NB4 (cell line): Measurements from ENCODE around the gene CRADD.
"Not testable (repeated sequence)": the region's sequence is repeated elsewhere in the genome, so short reads cannot be mapped to it uniquely, and the experiment has no call there.

ENCODE experiments used
- DNase-seq: peaks from one replicate; pipeline ENCODE4 v3.0.0; 2010; ENCODE audit warnings: low read depth
- H3K4me3 ChIP-seq: one replicate; pipeline ENCODE4 v1.5.1; 2011; ENCODE audit warnings: mild to moderate bottlenecking, low read depth, low read length, moderate library complexity
- MYC ChIP-seq: IDR thresholded peaks from 2 replicates; pipeline ENCODE4 v1.6.1; 2011; ENCODE audit warnings: low read depth, low read length
- POLR2A ChIP-seq: IDR thresholded peaks from 2 replicates; pipeline ENCODE4 v1.6.1; 2011; ENCODE audit warnings: mild to moderate bottlenecking; ENCODE audit not compliant: insufficient read length; ENCODE audit errors: extremely low read depth
- TF ChIP-seq, protein P1 (sequence below): IDR thresholded peaks from 2 replicates; pipeline ENCODE4 v1.6.1; 2011; ENCODE audit warnings: low read depth, low read length
- TF ChIP-seq, protein P2 (sequence below): IDR thresholded peaks from one replicate; pipeline ENCODE4 v1.5.1; 2012; ENCODE audit warnings: low read depth, low read length

The CRADD gene

DNA sequence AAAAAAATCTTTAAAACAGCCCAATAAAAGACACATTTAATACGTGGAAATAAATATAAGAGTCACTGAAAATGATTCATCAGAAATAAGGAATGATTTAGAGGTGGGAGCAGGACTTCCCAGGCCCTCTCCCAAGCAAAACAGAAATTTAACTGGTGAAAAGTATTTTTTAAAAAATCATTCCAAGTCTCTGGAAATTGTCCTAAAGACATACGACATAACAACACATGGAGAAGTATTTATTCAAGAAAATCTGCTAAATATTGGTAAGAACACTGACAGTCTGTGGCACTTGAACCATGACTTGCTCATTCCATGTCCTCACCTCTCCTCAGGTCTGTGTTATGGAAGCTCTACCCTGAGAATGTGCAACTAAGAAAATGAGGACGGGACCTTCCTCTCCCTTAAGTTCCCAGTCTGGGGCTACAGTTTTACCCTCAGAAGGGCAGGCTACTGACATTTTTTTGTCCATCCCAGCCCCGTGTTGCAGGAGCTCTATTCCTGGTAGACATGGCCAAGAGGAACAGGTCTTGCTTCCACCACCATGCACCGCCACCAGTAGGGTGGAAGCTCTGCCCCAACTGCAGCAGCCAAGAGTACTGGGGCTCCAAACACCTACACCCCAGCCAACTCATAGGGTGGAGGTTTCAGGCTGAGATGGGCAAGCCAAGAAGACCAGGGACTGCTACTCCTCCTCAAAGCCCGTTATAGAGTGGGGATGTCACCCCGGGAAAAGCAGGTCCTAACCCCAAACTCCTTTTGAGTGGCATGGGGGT is 193.0 kb downstream of the CRADD start:
- no peak overlapping the region for H3K4me3 ChIP-seq
- DNase-seq = no peak
- TF ChIP-seq MYC (no peak), POLR2A (no peak)

DNA sequence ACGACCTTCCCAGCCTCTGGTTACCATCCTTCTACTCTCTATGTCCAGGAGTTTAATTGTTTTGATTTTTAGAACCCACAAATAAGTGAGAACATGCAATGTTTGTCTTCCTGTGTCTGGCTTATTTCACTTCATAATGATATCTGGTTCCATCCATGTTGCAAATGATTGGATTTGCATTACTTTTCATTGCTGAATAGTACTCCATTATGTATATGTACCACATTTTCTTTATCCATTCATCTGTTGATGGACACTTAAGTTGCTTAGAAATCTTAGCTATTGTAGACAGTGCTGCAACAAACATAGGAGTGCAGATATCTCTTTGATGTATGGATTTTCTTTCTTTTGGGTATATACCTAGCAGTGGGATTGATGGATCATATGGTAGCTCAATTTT is 194.4 kb downstream of the CRADD start:
- DNase-seq = not testable (repeated sequence)

DNA sequence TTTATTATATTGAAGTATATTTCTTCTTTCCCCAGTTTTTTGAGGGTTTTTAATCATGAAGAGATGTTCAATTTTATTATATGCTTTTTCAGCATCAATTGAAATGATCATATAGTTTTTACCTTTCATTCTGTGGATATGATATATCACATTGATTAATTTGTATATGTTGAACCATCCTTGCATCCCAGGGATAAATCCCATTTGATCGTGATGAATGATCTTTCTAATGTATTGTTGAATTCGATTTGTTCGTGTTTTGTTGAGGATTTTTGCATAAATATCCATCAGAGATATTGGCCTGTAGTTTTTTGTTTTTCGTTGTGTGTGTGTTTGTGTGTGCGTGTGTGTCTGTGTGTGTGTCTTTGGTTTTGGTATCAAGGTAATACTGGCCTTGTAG is 196.4 kb downstream of the CRADD start:
- TF ChIP-seq, protein P1, sequence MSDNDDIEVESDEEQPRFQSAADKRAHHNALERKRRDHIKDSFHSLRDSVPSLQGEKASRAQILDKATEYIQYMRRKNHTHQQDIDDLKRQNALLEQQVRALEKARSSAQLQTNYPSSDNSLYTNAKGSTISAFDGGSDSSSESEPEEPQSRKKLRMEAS = no peak
- TF ChIP-seq, protein P2, sequence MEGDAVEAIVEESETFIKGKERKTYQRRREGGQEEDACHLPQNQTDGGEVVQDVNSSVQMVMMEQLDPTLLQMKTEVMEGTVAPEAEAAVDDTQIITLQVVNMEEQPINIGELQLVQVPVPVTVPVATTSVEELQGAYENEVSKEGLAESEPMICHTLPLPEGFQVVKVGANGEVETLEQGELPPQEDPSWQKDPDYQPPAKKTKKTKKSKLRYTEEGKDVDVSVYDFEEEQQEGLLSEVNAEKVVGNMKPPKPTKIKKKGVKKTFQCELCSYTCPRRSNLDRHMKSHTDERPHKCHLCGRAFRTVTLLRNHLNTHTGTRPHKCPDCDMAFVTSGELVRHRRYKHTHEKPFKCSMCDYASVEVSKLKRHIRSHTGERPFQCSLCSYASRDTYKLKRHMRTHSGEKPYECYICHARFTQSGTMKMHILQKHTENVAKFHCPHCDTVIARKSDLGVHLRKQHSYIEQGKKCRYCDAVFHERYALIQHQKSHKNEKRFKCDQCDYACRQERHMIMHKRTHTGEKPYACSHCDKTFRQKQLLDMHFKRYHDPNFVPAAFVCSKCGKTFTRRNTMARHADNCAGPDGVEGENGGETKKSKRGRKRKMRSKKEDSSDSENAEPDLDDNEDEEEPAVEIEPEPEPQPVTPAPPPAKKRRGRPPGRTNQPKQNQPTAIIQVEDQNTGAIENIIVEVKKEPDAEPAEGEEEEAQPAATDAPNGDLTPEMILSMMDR = no peak
- TF ChIP-seq MYC = no peak
- TF ChIP-seq POLR2A = no peak
- no peak overlapping the region for H3K4me3 ChIP-seq
- DNase-seq = no peak

More for the DNA sequence above, 194.4 kb downstream of the CRADD start:
- H3K4me3 ChIP-seq = not testable (repeated sequence)

DNA sequence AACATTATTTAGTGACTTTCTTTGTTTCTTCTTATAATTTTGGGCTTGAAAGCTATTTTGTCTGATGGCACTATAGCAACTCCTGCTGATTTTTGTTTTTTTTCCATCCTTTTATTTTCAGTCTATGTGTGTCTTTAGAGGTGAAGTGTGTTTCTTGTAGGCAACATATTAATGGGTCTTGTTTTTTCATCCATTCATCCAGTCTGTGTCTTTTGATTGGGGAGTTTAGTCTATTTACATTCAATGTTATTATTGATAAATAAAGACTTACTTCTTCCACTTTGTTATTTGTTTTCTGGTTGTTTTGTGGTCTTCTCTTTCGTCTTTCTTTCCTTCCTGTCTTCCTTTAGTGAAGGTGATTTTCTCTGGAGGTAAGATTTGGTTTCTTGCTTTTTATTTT is 198.0 kb downstream of the CRADD start:
- no peak overlapping the region for H3K4me3 ChIP-seq
- TF ChIP-seq POLR2A (no peak), MYC (no peak)
- TF ChIP-seq, protein P2 = no peak
- TF ChIP-seq, protein P1 = no peak
- no peak for DNase-seq

DNA sequence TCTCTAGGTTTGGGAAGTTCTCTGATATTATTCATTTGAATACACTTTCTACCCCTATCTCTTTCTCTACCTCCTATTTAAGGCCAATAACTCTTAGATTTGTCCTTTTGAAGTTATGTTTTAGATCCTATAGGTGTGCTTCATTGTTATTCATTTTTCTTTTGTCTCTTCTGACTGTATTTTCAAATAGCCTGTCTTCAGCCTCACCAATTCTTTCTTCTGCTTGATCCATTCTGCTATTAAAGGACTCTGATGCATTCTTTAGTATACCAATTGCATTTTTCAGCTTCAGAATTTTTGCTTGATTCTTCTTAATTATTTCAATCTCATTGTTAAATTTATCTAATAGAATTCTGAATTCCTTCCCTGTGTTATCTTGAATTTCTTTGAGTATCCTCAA is 199.2 kb downstream of the CRADD start:
- H3K4me3 ChIP-seq = no peak overlapping the region
- TF ChIP-seq MYC (no peak), POLR2A (no peak)
- no peak for DNase-seq

DNA sequence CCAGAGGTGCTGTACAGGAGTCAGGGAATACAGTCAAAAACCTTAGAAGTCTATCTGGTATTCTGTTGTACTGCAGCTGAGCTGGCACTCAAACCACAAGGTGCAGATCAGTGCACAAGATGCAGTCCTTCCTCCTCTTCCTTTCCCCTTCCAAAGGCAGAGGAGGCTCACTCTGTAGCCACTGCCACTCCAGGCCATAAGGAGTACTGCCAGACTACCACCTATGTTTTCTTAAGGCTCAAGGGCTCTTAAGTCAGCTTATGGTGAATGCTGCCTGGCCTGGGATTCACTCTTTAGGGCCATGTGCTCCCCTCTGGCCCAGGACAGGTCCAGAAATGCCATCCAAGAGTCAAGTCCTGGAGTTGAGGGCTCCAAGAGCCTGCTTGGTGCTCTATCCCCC is 200.3 kb downstream of the CRADD start:
- no peak overlapping the region for H3K4me3 ChIP-seq
- TF ChIP-seq, protein P2 = no peak
- TF ChIP-seq POLR2A = no peak
- TF ChIP-seq, protein P1 = no peak
- no peak for TF ChIP-seq MYC
- no peak for DNase-seq

DNA sequence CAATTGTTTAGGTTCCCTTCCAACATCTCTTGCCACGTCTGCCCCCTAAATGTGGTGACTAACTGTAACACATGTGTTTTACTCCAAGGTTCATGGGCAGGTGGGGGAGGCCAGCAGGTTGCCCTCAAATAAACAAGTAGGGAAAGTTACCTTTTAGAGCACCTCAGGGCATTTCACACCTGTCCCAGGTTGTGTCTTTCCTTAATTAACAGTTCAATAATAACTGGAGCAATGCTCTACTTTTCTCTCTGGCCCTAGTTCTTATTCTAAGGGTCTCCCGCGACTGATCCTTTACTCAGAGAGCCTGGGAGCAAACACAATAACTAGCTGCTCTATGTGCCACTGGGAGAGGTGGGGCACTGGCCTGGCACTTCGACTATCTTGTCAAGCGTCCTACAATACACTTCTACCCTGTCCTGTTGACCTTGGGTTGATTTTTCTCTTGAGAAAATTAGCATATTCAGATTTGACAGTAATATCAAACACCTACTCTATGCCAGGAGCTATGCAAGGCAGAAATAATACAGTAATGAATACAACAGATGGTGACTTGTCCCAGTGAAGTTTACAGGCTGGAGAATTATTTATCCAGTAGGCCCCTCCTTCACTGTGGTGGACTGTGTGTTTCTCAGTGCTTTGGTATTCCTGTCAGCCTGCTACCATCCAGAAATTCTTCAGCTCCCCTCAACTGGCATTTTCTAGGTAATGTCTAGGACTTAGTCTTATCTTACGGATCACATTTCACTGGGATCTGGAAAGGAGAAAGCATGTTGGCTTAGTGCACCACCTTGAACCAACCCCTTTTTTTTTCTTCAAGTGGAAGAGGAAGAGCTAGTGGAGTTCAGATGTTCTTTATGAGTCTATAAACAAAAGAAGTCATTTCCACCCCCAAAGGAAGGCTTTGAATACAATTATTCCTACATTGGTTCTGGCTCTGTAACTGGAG is 202.6 kb downstream of the CRADD start:
- DNase-seq = no peak
- no peak overlapping the region for H3K4me3 ChIP-seq
- no peak for TF ChIP-seq MYC
- TF ChIP-seq, protein P2 = no peak
- TF ChIP-seq POLR2A = no peak
- TF ChIP-seq, protein P1 = no peak
